Activated B cell treated with CpG ODN at 0.5 μM for 24 hours (primary cell): ENCODE measurements around the gene PORCN. TPM values are rescaled to one million over a fixed set of nuclear protein-coding genes. Genes with fewer than 3 reads are reported as not detected.

Experiments used
- ATAC-seq: fragments of 200-7000 bp; cut with Tn5 transposase; one replicate; pipeline ENCODE4 v1.10.0; 2021; ENCODE audit warnings: low read depth, mild to moderate bottlenecking, moderate library complexity
- CTCF ChIA-PET: fragments of 350-600 bp; sonication (Branson Sonifier 250); formaldehyde crosslinking; loops from one replicate; lab custom pipeline; 2021; ENCODE audit warnings: antibody characterized with exemption; lab: Charles Lee
- POLR2A ChIA-PET: fragments of 350-600 bp; sonication (Branson Sonifier 250); formaldehyde crosslinking; loops from one replicate; lab custom pipeline; 2021; ENCODE audit warnings: antibody characterized with exemption; lab: Charles Lee
- DNase-seq: peaks from one replicate; pipeline ENCODE4 v3.0.0; 2022
- H3K27ac Mint-ChIP-seq: one replicate; pipeline ENCODE4 v1.8.0; 2020; ENCODE audit warnings: mixed read lengths
- H3K27me3 Mint-ChIP-seq: one replicate; pipeline ENCODE4 v1.8.0; 2021; ENCODE audit warnings: mixed read lengths
- H3K36me3 Mint-ChIP-seq: one replicate; pipeline ENCODE4 v1.8.0; 2021; ENCODE audit warnings: low read depth, mixed read lengths
- H3K4me1 Mint-ChIP-seq: one replicate; pipeline ENCODE4 v1.8.0; 2021; ENCODE audit warnings: mixed read lengths
- H3K4me3 Mint-ChIP-seq: one replicate; pipeline ENCODE4 v1.8.0; 2020; ENCODE audit warnings: mild to moderate bottlenecking, mixed read lengths
- H3K9me3 Mint-ChIP-seq: one replicate; pipeline ENCODE4 v1.8.0; 2020; ENCODE audit warnings: mixed read lengths
- CTCF ChIP-seq: fragments of 200-600 bp; IDR thresholded peaks from one replicate; pipeline ENCODE4 v1.8.0; 2022; ENCODE audit warnings: antibody characterized with exemption, mild to moderate bottlenecking
- intact Hi-C: fragments of 100-400 bp; cut with micrococcal nuclease; formaldehyde crosslinking; loops from one replicate; pipeline ENCODE4 v1.15.1; 2024
- total RNA-seq: library from RNA; stranded (reverse); gene quantifications from 2 replicates; pipeline ENCODE4 v1.2.3, GENCODE V29; 2022

The PORCN gene
- total RNA-seq, 1 donor from 2014 or later, result 9.8 TPM

- no peak overlapping the region for H3K27ac Mint-ChIP-seq
- intact Hi-C loops, result no loop called here
- H3K9me3 Mint-ChIP-seq, result no peaks in the 10 kb centered on the region
- ATAC-seq (no peak), DNase-seq (no peak)
- H3K27me3 Mint-ChIP-seq, result no peaks in the 10 kb centered on the region
- ChIA-PET CTCF (no interaction called here), POLR2A (no interaction called here)
- no peak for TF ChIP-seq CTCF
- peaks cover 13% of the 10 kb centered on the region for H3K36me3 Mint-ChIP-seq
- no peak overlapping the region for H3K4me3 Mint-ChIP-seq
- no peaks in the 10 kb centered on the region for H3K4me1 Mint-ChIP-seq
Measured at GRCh38 chrX:48488034-48488433, 20.8 kb upstream of the PORCN start.

- CTCF ChIA-PET, result no interaction called here
Measured at GRCh38 chrX:48489296-48489695, 19.5 kb upstream of the PORCN start.

GRCh38 chrX:48489892-48490291 lies 18.9 kb upstream of the PORCN start:
- intact Hi-C loops, result loop anchor here (5.0 kb wide), 1 partner anchor 658 kb away; no protein-coding TSS in a partner anchor
- H3K4me1 Mint-ChIP-seq, result no peaks in the 10 kb centered on the region
- CTCF ChIA-PET, result no interaction called here

More at GRCh38 chrX:48489296-48489695, 19.5 kb upstream of the PORCN start:
- no peak for TF ChIP-seq CTCF
- intact Hi-C loops, result no loop called here
- DNase-seq (no peak), ATAC-seq (no peak)
- no peaks in the 10 kb centered on the region for H3K9me3 Mint-ChIP-seq
- H3K27ac Mint-ChIP-seq, result no peak overlapping the region
- H3K4me3 Mint-ChIP-seq, result no peak overlapping the region
- no peaks in the 10 kb centered on the region for H3K4me1 Mint-ChIP-seq
- no peaks in the 10 kb centered on the region for H3K27me3 Mint-ChIP-seq
- POLR2A ChIA-PET, result no interaction called here
- peaks cover 7% of the 10 kb centered on the region for H3K36me3 Mint-ChIP-seq

GRCh38 chrX:48490661-48491060 lies 18.1 kb upstream of the PORCN start:
- ATAC-seq (no peak), DNase-seq (no peak)
- no peak overlapping the region for H3K27ac Mint-ChIP-seq
- TF ChIP-seq CTCF, result no peak
- no peaks in the 10 kb centered on the region for H3K4me1 Mint-ChIP-seq
- peaks cover 4% of the 10 kb centered on the region for H3K36me3 Mint-ChIP-seq
- intact Hi-C loops, result loop anchor here (5.0 kb wide), 1 partner anchor 658 kb away; no protein-coding TSS in a partner anchor
- H3K9me3 Mint-ChIP-seq, result no peaks in the 10 kb centered on the region
- H3K4me3 Mint-ChIP-seq, result no peak overlapping the region
- H3K27me3 Mint-ChIP-seq, result no peaks in the 10 kb centered on the region
- POLR2A ChIA-PET, result no interaction called here
- CTCF ChIA-PET, result no interaction called here

More at GRCh38 chrX:48489892-48490291, 18.9 kb upstream of the PORCN start:
- POLR2A ChIA-PET, result no interaction called here
- Mint-ChIP-seq H3K27me3 (no peaks in the 10 kb centered on the region), H3K4me3 (no peak overlapping the region), H3K27ac (no peak overlapping the region), H3K36me3 (peaks cover 7% of the 10 kb centered on the region), H3K9me3 (no peaks in the 10 kb centered on the region)
- DNase-seq (no peak), ATAC-seq (no peak)
- TF ChIP-seq CTCF, result no peak

DNA sequence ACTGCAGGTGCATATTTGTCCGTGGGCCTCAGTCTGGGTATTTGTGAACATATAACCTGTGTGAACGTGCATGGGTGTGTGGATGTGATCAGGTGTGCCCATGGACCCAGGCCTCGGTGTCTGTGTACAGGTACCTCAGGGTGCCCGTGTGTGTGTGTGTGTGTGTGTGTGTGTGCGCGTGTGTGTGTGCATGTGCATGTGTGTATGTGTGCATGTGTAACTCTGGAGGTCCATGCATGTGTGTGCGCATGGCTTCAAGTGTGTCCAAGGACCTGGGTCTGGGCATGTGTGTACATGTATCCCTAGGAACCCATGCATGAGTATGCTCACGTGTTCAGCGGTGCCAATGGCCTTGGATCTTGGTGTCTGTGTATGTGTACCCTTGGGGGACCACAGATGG lies 17.0 kb upstream of the PORCN start:
- H3K27ac Mint-ChIP-seq, result no peak overlapping the region

More for the DNA sequence above, 17.0 kb upstream of the PORCN start:
- H3K4me1 Mint-ChIP-seq, result no peaks in the 10 kb centered on the region
- TF ChIP-seq CTCF, result no peak
- peaks cover 4% of the 10 kb centered on the region for H3K36me3 Mint-ChIP-seq
- H3K9me3 Mint-ChIP-seq, result no peaks in the 10 kb centered on the region
- POLR2A ChIA-PET, result no interaction called here
- CTCF ChIA-PET, result no interaction called here
- DNase-seq (no peak), ATAC-seq (no peak)
- H3K4me3 Mint-ChIP-seq, result no peak overlapping the region
- no peaks in the 10 kb centered on the region for H3K27me3 Mint-ChIP-seq
- intact Hi-C loops, result loop anchor here (5.0 kb wide), 1 partner anchor 660 kb away; no protein-coding TSS in a partner anchor
